ENCODE measurements around the gene CACNA1C. TPM values are rescaled to one million over a fixed set of nuclear protein-coding genes. Genes with fewer than 3 reads are reported as not detected.

CACNA1C gene
- total RNA-seq, 2 experiments from 2014 or later: 0.05 to 0.08 TPM

- peaks cover 1 to 3% of the 10 kb centered on the region in 2 experiments for H3K27me3 ChIP-seq (ENCODE audit: control insufficient read depth in 1 of 2, insufficient read depth in 2 of 2, low read length in 2 of 2)
- no peaks in the 10 kb centered on the region for H3K4me1 Mint-ChIP-seq (ENCODE audit: low read depth)
- no peak overlapping the region for H3K4me3 ChIP-seq (ENCODE audit: low read length)
- no peaks in the 10 kb centered on the region for H3K9me3 ChIP-seq (ENCODE audit: control insufficient read depth in 1 of 2, insufficient read depth in 1 of 2, low read length in 2 of 2)
- no peak for TF ChIP-seq CTCF (IDR thresholded peaks at IDR 0.05)
- no peak overlapping the region for H3K4me3 Mint-ChIP-seq
- ATAC-seq (ENCODE audit: poor library complexity) (no peak), DNase-seq (no peak)
- no peak overlapping the region for H3K27ac ChIP-seq (ENCODE audit: low read depth in 1 of 2, low read length in 2 of 2)
- POLR2A ChIA-PET: no interaction called here
- no peaks in the 10 kb centered on the region for H3K36me3 Mint-ChIP-seq (ENCODE audit: low read depth)
- CTCF ChIA-PET: no interaction called here
- no peaks in the 10 kb centered on the region for H3K4me1 ChIP-seq (ENCODE audit: insufficient read depth, low read length)
- no peaks in the 10 kb centered on the region for H3K9me3 Mint-ChIP-seq
- no peaks in the 10 kb centered on the region for H3K36me3 ChIP-seq (ENCODE audit: insufficient read depth, low read length)
- intact Hi-C loops (cut with DNase I, micrococcal nuclease): no loop called here
- no peak overlapping the region for H3K27ac Mint-ChIP-seq
- H3K27me3 Mint-ChIP-seq: peaks cover 47% of the 10 kb centered on the region
Observed at GRCh38 chr12:2147335-2147734, 94.5 kb downstream of the CACNA1C start.

- intact Hi-C loops (cut with DNase I, micrococcal nuclease): no loop called here
- peaks cover 44% of the 10 kb centered on the region for H3K27me3 Mint-ChIP-seq
- Histone ChIP-seq H3K27ac (ENCODE audit: low read depth in 1 of 2, low read length in 2 of 2) (no peak overlapping the region), H3K27me3 (ENCODE audit: control insufficient read depth in 1 of 2, insufficient read depth in 2 of 2, low read length in 2 of 2) (peaks cover 3 to 6% of the 10 kb centered on the region in 2 experiments), H3K9me3 (ENCODE audit: control insufficient read depth in 1 of 2, insufficient read depth in 1 of 2, low read length in 2 of 2) (no peaks in the 10 kb centered on the region), H3K4me3 (ENCODE audit: low read length) (no peak overlapping the region), H3K36me3 (ENCODE audit: insufficient read depth, low read length) (no peaks in the 10 kb centered on the region), H3K4me1 (ENCODE audit: insufficient read depth, low read length) (no peaks in the 10 kb centered on the region)
- no peak overlapping the region for H3K4me3 Mint-ChIP-seq
- CTCF ChIA-PET: no interaction called here
- H3K4me1 Mint-ChIP-seq (ENCODE audit: low read depth): no peaks in the 10 kb centered on the region
- H3K9me3 Mint-ChIP-seq: no peaks in the 10 kb centered on the region
- no peak overlapping the region for H3K27ac Mint-ChIP-seq
- POLR2A ChIA-PET: no interaction called here
- no peak for TF ChIP-seq CTCF (IDR thresholded peaks at IDR 0.05)
- ATAC-seq (ENCODE audit: poor library complexity) (no peak), DNase-seq (no peak)
- H3K36me3 Mint-ChIP-seq (ENCODE audit: low read depth): no peaks in the 10 kb centered on the region
Observed at GRCh38 chr12:2149091-2149490, 96.3 kb downstream of the CACNA1C start.

- Mint-ChIP-seq H3K27me3 (peaks cover 49% of the 10 kb centered on the region), H3K4me3 (no peak overlapping the region), H3K36me3 (ENCODE audit: low read depth) (no peaks in the 10 kb centered on the region), H3K27ac (no peak overlapping the region), H3K4me1 (ENCODE audit: low read depth) (no peaks in the 10 kb centered on the region), H3K9me3 (no peaks in the 10 kb centered on the region)
- Histone ChIP-seq H3K36me3 (ENCODE audit: insufficient read depth, low read length) (no peaks in the 10 kb centered on the region), H3K27ac (ENCODE audit: low read depth in 1 of 2, low read length in 2 of 2) (no peak overlapping the region), H3K9me3 (ENCODE audit: control insufficient read depth in 1 of 2, insufficient read depth in 1 of 2, low read length in 2 of 2) (no peaks in the 10 kb centered on the region), H3K4me3 (ENCODE audit: low read length) (no peak overlapping the region), H3K27me3 (ENCODE audit: control insufficient read depth in 1 of 2, insufficient read depth in 2 of 2, low read length in 2 of 2) (peaks cover 3 to 6% of the 10 kb centered on the region in 2 experiments), H3K4me1 (ENCODE audit: insufficient read depth, low read length) (no peaks in the 10 kb centered on the region)
- ChIA-PET CTCF (no interaction called here), POLR2A (no interaction called here)
- DNase-seq (no peak), ATAC-seq (ENCODE audit: poor library complexity) (no peak)
- TF ChIP-seq CTCF (IDR thresholded peaks at IDR 0.05): no peak
- intact Hi-C loops (cut with DNase I, micrococcal nuclease): no loop called here
Observed at GRCh38 chr12:2150833-2151232, 98.0 kb downstream of the CACNA1C start.

Data from CD4-positive, alpha-beta T cell (primary cell).